ENCODE measurements around the gene DYSF.

Gene DYSF

GRCh38 chr2:71587509-71588073 is 134.2 kb downstream of the DYSF start:
- no peaks in the 10 kb centered on the region for H3K9me3 Mint-ChIP-seq (ENCODE audit: low read depth)
- H3K36me3 Mint-ChIP-seq: no peaks in the 10 kb centered on the region
- H3K27me3 Mint-ChIP-seq: no peaks in the 10 kb centered on the region
- no peaks in the 10 kb centered on the region for H3K4me1 Mint-ChIP-seq (ENCODE audit: low read depth)
- no peak overlapping the region for H3K4me3 Mint-ChIP-seq
- no peak overlapping the region for H3K27ac Mint-ChIP-seq

GRCh38 chr2:71588497-71589170 is 135.3 kb downstream of the DYSF start:
- H3K4me1 Mint-ChIP-seq (ENCODE audit: low read depth): no peaks in the 10 kb centered on the region
- no peak overlapping the region for H3K4me3 Mint-ChIP-seq
- no peaks in the 10 kb centered on the region for H3K36me3 Mint-ChIP-seq
- H3K27me3 Mint-ChIP-seq: no peaks in the 10 kb centered on the region
- H3K9me3 Mint-ChIP-seq (ENCODE audit: low read depth): no peaks in the 10 kb centered on the region
- H3K27ac Mint-ChIP-seq: no peak overlapping the region

GRCh38 chr2:71589763-71590162 is 136.4 kb downstream of the DYSF start:
- Mint-ChIP-seq H3K9me3 (ENCODE audit: low read depth) (no peaks in the 10 kb centered on the region), H3K36me3 (no peaks in the 10 kb centered on the region), H3K4me1 (ENCODE audit: low read depth) (no peaks in the 10 kb centered on the region), H3K27me3 (no peaks in the 10 kb centered on the region), H3K4me3 (no peak overlapping the region), H3K27ac (no peak overlapping the region)

GRCh38 chr2:71591044-71591443 is 137.7 kb downstream of the DYSF start:
- Mint-ChIP-seq H3K27me3 (no peaks in the 10 kb centered on the region), H3K36me3 (no peaks in the 10 kb centered on the region)

GRCh38 chr2:71592181-71592711 is 138.9 kb downstream of the DYSF start:
- H3K9me3 Mint-ChIP-seq (ENCODE audit: low read depth): no peaks in the 10 kb centered on the region
- no peak overlapping the region for H3K4me3 Mint-ChIP-seq
- H3K4me1 Mint-ChIP-seq (ENCODE audit: low read depth): no peaks in the 10 kb centered on the region
- no peak overlapping the region for H3K27ac Mint-ChIP-seq
- no peaks in the 10 kb centered on the region for H3K27me3 Mint-ChIP-seq
- no peaks in the 10 kb centered on the region for H3K36me3 Mint-ChIP-seq

More at GRCh38 chr2:71591044-71591443, 137.7 kb downstream of the DYSF start:
- H3K4me1 Mint-ChIP-seq (ENCODE audit: low read depth): no peaks in the 10 kb centered on the region
- H3K27ac Mint-ChIP-seq: no peak overlapping the region
- H3K4me3 Mint-ChIP-seq: no peak overlapping the region
- H3K9me3 Mint-ChIP-seq (ENCODE audit: low read depth): no peaks in the 10 kb centered on the region

- Mint-ChIP-seq H3K9me3 (ENCODE audit: low read depth) (no peaks in the 10 kb centered on the region), H3K4me3 (no peak overlapping the region), H3K27me3 (peaks cover 2% of the 10 kb centered on the region), H3K36me3 (no peaks in the 10 kb centered on the region), H3K27ac (no peak overlapping the region), H3K4me1 (ENCODE audit: low read depth) (no peaks in the 10 kb centered on the region)
Observed at GRCh38 chr2:71595569-71595968, 142.2 kb downstream of the DYSF start.

- Mint-ChIP-seq H3K4me1 (ENCODE audit: low read depth) (no peaks in the 10 kb centered on the region), H3K27ac (no peak overlapping the region), H3K27me3 (peaks cover 2% of the 10 kb centered on the region), H3K9me3 (ENCODE audit: low read depth) (no peaks in the 10 kb centered on the region), H3K36me3 (no peaks in the 10 kb centered on the region), H3K4me3 (no peak overlapping the region)
Observed at GRCh38 chr2:71596011-71596410, 142.7 kb downstream of the DYSF start.

GRCh38 chr2:71597756-71598155 is 144.4 kb downstream of the DYSF start:
- H3K4me1 Mint-ChIP-seq (ENCODE audit: low read depth): no peaks in the 10 kb centered on the region
- H3K9me3 Mint-ChIP-seq (ENCODE audit: low read depth): no peaks in the 10 kb centered on the region
- no peak overlapping the region for H3K27ac Mint-ChIP-seq
- H3K27me3 Mint-ChIP-seq: peaks cover 3% of the 10 kb centered on the region
- H3K36me3 Mint-ChIP-seq: no peaks in the 10 kb centered on the region
- no peak overlapping the region for H3K4me3 Mint-ChIP-seq

- H3K9me3 Mint-ChIP-seq (ENCODE audit: low read depth): no peaks in the 10 kb centered on the region
- no peak overlapping the region for H3K27ac Mint-ChIP-seq
- no peak overlapping the region for H3K4me3 Mint-ChIP-seq
- H3K36me3 Mint-ChIP-seq: no peaks in the 10 kb centered on the region
- H3K27me3 Mint-ChIP-seq: peaks cover 6% of the 10 kb centered on the region
- no peaks in the 10 kb centered on the region for H3K4me1 Mint-ChIP-seq (ENCODE audit: low read depth)
Observed at GRCh38 chr2:71598526-71598925, 145.2 kb downstream of the DYSF start.

GRCh38 chr2:71599038-71599437 is 145.7 kb downstream of the DYSF start:
- Mint-ChIP-seq H3K9me3 (ENCODE audit: low read depth) (no peaks in the 10 kb centered on the region), H3K27me3 (peaks cover 6% of the 10 kb centered on the region), H3K27ac (no peak overlapping the region), H3K36me3 (no peaks in the 10 kb centered on the region), H3K4me1 (ENCODE audit: low read depth) (no peaks in the 10 kb centered on the region), H3K4me3 (no peak overlapping the region)

GRCh38 chr2:71599646-71600236 is 146.4 kb downstream of the DYSF start:
- peaks cover 2% of the 10 kb centered on the region for H3K4me1 Mint-ChIP-seq (ENCODE audit: low read depth)
- H3K9me3 Mint-ChIP-seq (ENCODE audit: low read depth): no peaks in the 10 kb centered on the region
- no peak overlapping the region for H3K27ac Mint-ChIP-seq
- H3K27me3 Mint-ChIP-seq: peaks cover 8% of the 10 kb centered on the region
- no peaks in the 10 kb centered on the region for H3K36me3 Mint-ChIP-seq
- no peak overlapping the region for H3K4me3 Mint-ChIP-seq

- Mint-ChIP-seq H3K4me1 (ENCODE audit: low read depth) (peaks cover 5% of the 10 kb centered on the region), H3K36me3 (no peaks in the 10 kb centered on the region), H3K9me3 (ENCODE audit: low read depth) (no peaks in the 10 kb centered on the region), H3K4me3 (no peak overlapping the region), H3K27ac (no peak overlapping the region), H3K27me3 (peaks cover 8% of the 10 kb centered on the region)
Observed at GRCh38 chr2:71600555-71600954, 147.2 kb downstream of the DYSF start.

GRCh38 chr2:71601136-71602114 is 148.1 kb downstream of the DYSF start:
- Mint-ChIP-seq H3K27ac (no peak overlapping the region), H3K9me3 (ENCODE audit: low read depth) (no peaks in the 10 kb centered on the region), H3K4me3 (no peak overlapping the region), H3K36me3 (no peaks in the 10 kb centered on the region), H3K4me1 (ENCODE audit: low read depth) (peaks cover 5% of the 10 kb centered on the region), H3K27me3 (peaks cover 10% of the 10 kb centered on the region)

GRCh38 chr2:71602115-71602495 is 148.7 kb downstream of the DYSF start:
- H3K27ac Mint-ChIP-seq: no peak overlapping the region
- peaks cover 5% of the 10 kb centered on the region for H3K4me1 Mint-ChIP-seq (ENCODE audit: low read depth)
- H3K27me3 Mint-ChIP-seq: peaks cover 12% of the 10 kb centered on the region
- no peak overlapping the region for H3K4me3 Mint-ChIP-seq
- no peaks in the 10 kb centered on the region for H3K36me3 Mint-ChIP-seq
- H3K9me3 Mint-ChIP-seq (ENCODE audit: low read depth): no peaks in the 10 kb centered on the region

- H3K4me3 Mint-ChIP-seq: no peak overlapping the region
- peaks cover 5% of the 10 kb centered on the region for H3K4me1 Mint-ChIP-seq (ENCODE audit: low read depth)
Observed at GRCh38 chr2:71602581-71602980, 149.2 kb downstream of the DYSF start.

More at GRCh38 chr2:71602581-71602980, 149.2 kb downstream of the DYSF start:
- H3K9me3 Mint-ChIP-seq (ENCODE audit: low read depth): no peaks in the 10 kb centered on the region
- no peak overlapping the region for H3K27ac Mint-ChIP-seq
- H3K27me3 Mint-ChIP-seq: peaks cover 12% of the 10 kb centered on the region
- no peaks in the 10 kb centered on the region for H3K36me3 Mint-ChIP-seq

All from activated naive CD8-positive, alpha-beta T cell (primary cell).